GM11168 (cell line): Measurements from ENCODE around the gene PPT2.

ENCODE experiments used
- in situ Hi-C: fragments of 300-500 bp; cut with MboI; formaldehyde crosslinking; loops from one replicate; pipeline ENCODE4 v1.12.0; 2022; ENCODE audit warnings: low sequenced_read_pairs; ENCODE audit not compliant: unreplicated experiment

PPT2 gene

GRCh38 chr6:32151181-32151862 lies 2.6 kb upstream of the PPT2 start:
- in situ Hi-C loops, result no loop called here

- in situ Hi-C loops, result no loop called here
Observed at GRCh38 chr6:32151863-32152768, 1.8 kb upstream of the PPT2 start, which contains the start of gene PRRT1. Gene PRRT1 (minus strand): TSS chr6:32151939. CDS start chr6:32151827, 112 bp downstream.

GRCh38 chr6:32152769-32153563 lies 975 bp upstream of the PPT2 start:
- in situ Hi-C loops, result no loop called here

GRCh38 chr6:32154514-32155161 lies 697 bp downstream of the PPT2 start:
- in situ Hi-C loops, result no loop called here

- in situ Hi-C loops, result no loop called here
Observed at GRCh38 chr6:32156891-32157290, 3.0 kb downstream of the PPT2 start.

GRCh38 chr6:32158052-32158451 lies 4.1 kb downstream of the PPT2 start:
- in situ Hi-C loops, result no loop called here

- in situ Hi-C loops, result no loop called here
Observed at GRCh38 chr6:32163559-32164258, 9.8 kb downstream of the PPT2 start.

- in situ Hi-C loops, result no loop called here
Observed at GRCh38 chr6:32164295-32164694, 10.4 kb downstream of the PPT2 start, which contains the start of gene EGFL8. Gene EGFL8 (plus strand): TSS chr6:32164595. CDS start chr6:32166166, 1,571 bp downstream.

GRCh38 chr6:32166411-32167061 lies 12.6 kb downstream of the PPT2 start:
- in situ Hi-C loops, result no loop called here

- in situ Hi-C loops, result no loop called here
Observed at GRCh38 chr6:32167154-32167760, 13.3 kb downstream of the PPT2 start.

GRCh38 chr6:32167761-32168262 lies 13.9 kb downstream of the PPT2 start:
- in situ Hi-C loops, result no loop called here

GRCh38 chr6:32168350-32168749 lies 14.4 kb downstream of the PPT2 start:
- in situ Hi-C loops, result no loop called here

- in situ Hi-C loops, result no loop called here
Observed at GRCh38 chr6:32168807-32169591, 15.1 kb downstream of the PPT2 start.

GRCh38 chr6:32170294-32170693 lies 16.4 kb downstream of the PPT2 start:
- in situ Hi-C loops, result no loop called here

- in situ Hi-C loops, result no loop called here
Observed at GRCh38 chr6:32171234-32171633, 17.3 kb downstream of the PPT2 start.

- in situ Hi-C loops, result no loop called here
Observed at GRCh38 chr6:32173051-32173727, 19.2 kb downstream of the PPT2 start.

GRCh38 chr6:32174416-32174815 lies 20.5 kb downstream of the PPT2 start:
- in situ Hi-C loops, result no loop called here
